Myocyte (in vitro differentiated cells): ENCODE measurements around the gene RWDD2A. TPM values are rescaled to one million over a fixed set of nuclear protein-coding genes. Genes with fewer than 3 reads are reported as not detected.
A peak's percentile ranks its signal among the peaks of the same experiment; 100 is the strongest.

Experiments
- DNase-seq: peaks from one replicate; pipeline ENCODE4 v3.0.0-alpha.2; 2012; ENCODE audit warnings: low read depth
- total RNA-seq: library from RNA; depleted of rRNA; stranded (reverse); fragments of >200 nt; gene quantifications from 2 replicates; pipeline ENCODE4 v1.2.3, GENCODE V29; 2014

The RWDD2A gene
- total RNA-seq, 1 donor from 2014 or later = 4.8 TPM

DNA sequence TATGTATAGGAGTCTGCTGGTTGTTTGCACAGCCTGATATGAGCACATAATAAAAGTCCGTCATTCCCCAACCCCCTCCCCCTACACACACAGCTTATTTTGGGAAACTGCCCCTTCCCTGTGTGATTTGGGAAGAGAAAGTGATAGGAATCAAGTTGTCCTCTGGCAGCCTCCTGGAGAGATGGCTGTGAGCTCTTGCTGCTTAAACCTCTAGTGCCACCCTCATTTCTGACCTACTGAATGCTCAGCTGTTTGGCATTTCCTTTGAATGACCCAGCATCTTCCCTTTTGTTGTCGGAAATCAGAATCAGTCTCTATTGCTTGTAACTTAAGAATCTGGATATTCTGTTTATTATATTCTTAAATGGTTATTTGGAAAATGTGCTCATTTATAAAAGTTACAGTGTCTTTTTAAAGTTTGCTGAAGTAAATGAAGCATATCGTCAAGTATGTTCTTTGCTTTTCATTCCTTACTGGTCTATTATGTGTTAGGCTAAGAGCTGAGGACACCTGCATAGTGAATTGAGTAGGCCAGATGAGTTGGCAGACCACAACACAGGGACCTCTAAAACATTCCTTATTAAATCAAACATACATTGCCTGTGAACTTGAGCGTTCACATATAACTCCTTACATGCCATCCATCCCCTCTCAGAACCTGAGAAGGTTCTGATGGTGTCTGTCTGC, 5.5 kb downstream of the RWDD2A start:
- DNase-seq = peak; percentile 46

GRCh38 chr6:83199173-83199862, 6.2 kb downstream of the RWDD2A start:
- no peak for DNase-seq

DNA sequence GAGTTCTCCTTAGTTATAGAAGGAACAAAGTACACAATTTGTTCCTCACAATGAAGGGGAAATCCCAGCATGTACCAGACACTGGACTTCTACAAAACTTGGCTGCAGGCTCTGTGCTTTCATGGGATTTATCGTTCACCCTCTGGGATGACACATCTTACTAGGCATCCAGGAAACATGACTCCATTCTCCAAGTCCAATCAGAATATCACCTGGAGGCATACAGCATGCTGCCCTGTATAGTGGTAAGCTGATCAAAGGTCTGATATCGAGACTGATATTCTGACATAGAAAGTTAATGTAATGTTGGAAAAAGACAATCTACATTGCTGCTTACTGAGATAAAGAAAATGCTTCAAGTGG, 6.7 kb downstream of the RWDD2A start:
- no peak for DNase-seq

DNA sequence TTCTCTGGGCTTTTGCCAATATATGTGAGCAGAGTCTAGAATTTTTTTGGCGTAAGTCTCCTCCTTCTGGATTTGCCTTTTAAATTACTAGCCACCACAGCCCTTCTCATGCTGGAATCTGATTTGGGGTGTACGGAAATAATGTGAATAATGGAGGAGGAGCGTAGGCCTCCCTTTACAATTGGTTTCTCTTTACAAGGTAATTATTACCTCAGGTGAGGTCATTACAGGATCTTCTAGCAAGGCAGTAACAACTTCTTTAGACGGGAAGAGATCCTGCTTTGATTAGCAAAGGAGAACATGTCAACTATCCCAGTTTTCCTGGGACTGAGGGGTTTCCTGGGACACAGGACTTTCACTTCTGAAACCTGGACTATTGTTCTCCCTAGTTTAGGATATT, 8.9 kb downstream of the RWDD2A start:
- DNase-seq = no peak

DNA sequence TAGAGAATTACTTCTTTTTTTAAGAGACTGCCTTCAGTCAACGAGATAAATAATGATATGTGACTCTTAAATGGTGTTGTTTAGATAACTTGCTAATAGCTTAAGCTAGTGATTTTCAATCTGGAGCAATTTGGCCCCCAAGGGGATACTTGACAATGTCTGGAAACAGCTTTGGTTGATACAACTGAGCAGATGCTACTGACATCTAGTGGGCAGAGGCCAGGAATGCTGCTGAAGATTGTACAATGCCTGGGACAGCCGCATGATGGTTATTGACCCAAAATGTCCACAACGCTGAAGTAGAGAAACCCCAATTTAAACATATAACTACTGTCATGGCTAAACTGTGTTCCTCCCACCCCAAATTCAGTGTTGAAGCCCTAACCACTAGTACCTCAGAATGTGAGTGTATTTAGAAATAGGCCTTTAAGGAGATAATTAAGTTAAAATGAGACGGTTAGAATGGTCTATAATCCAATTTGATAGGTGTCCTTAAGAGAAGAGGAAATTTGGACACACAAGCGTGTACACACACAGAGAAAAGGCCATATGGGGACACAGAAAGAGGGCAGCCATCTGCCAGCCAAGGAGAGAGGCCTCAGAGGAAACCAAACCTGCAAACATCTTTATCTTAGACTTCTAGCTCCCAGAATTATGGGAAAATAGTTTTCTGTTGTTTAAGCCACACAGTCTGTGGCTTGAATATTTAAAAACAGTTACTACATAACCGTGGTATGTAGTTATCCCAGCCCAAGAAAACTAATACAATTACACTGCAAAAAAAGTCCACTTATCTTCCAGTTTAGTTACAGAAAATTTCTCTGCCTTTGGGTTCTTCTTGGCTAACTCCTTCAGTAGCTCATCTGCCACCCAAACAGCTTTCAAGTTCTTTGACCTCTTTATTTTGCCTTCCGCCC, 22.2 kb downstream of the RWDD2A start:
- peak; percentile 85 for DNase-seq

DNA sequence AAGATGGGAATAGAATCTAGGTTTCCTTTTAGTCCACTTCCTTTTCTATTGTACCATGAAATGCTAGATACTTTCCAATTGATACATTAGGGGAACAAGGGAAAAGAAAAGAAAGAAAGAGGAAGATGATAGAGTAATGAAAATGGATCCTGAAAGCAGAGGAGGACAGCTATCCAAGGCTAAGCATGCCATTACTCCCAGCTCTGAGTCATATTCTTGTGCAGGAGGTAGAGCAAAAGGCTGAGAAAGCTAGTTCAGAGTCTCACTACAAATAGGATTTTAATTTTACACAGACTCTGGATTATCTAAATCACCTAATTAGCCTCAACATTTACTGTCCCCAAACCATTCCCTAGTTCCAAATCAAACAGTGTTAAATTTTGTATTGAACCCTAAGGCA, 23.6 kb downstream of the RWDD2A start:
- DNase-seq = no peak

GRCh38 chr6:83218646-83219045, 25.5 kb downstream of the RWDD2A start:
- no peak for DNase-seq

GRCh38 chr6:83220121-83220520, 27.0 kb downstream of the RWDD2A start:
- DNase-seq = no peak

GRCh38 chr6:83221276-83221675, 28.1 kb downstream of the RWDD2A start:
- no peak for DNase-seq

DNA sequence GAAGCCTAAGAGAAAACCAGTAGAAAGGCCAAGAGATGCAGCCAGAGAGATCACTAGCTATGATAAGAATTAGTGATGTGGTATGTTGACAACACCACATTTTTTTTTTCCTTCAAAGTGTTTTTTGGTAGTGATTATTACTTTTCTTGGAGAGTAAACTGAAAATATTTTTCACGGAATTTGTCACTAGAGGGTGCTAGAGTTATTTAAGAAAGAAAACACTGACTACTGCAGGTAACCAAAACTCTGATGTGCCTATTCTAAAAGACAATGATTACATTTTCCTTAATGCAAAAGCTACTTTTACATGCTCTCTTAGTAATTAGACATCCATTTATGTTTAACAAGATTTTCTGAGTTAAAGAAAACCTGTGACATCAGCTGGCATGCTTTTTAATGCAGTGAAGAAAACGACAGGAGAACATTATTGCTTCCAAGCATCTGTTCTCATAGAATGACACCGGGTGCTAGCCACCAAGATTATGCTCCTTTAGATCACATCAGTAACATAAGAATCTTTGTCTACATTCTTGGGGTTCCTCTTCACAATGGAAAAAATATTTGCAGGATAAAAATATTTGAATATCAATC, 28.8 kb downstream of the RWDD2A start:
- peak; percentile 64 for DNase-seq

DNA sequence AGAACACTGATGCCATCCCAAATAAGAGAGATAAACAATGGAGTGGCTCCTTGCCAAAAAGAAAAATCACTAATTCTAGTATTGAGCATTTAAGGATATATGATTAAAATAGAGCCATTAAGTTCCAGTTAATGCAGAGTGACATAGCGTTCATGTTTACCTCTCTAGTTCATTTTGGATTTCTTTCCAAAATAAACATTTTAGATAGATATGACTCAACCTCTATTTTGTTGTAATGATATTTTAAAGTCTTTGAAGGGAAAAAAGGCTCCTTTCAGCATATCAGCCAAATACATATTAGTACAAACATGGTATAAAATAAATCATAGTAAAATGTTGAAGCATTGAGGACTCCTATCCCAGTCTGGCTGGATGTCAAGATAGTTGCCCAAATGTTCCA, 33.4 kb downstream of the RWDD2A start:
- DNase-seq = no peak

GRCh38 chr6:83231146-83231545, 38.0 kb downstream of the RWDD2A start:
- DNase-seq = peak; percentile 13

- no peak for DNase-seq
These were observed 54.3 kb downstream of the RWDD2A start for GRCh38 chr6:83247471-83247870.

Other genes starting within 250 kb of the RWDD2A start
- gene UBE3D, start 127.5 kb upstream of the RWDD2A start, total RNA-seq = 5.0 and 6.2 TPM in 2 replicates
- gene DOP1A, start 125.7 kb upstream of the RWDD2A start, total RNA-seq = 31.6 and 38.3 TPM in 2 replicates
- gene PGM3, start 92 bp upstream of the RWDD2A start, total RNA-seq = 22.7 and 22.8 TPM in 2 replicates
- gene ME1, start 237.7 kb downstream of the RWDD2A start, total RNA-seq = 31.3 and 37.3 TPM in 2 replicates